GM12873 (cell line): ENCODE measurements around the gene APCDD1L.

Experiments used
- CTCF ChIP-seq: IDR thresholded peaks from 2 replicates; pipeline ENCODE4 v1.5.1; 2012; ENCODE audit warnings: low read depth, mild to moderate bottlenecking, moderate library complexity, low read length, control low read depth; ENCODE audit not compliant: insufficient read depth; ENCODE audit errors: missing control alignments

The APCDD1L gene

GRCh38 chr20:58461104-58461503 is 54.1 kb downstream of the APCDD1L start:
- TF ChIP-seq CTCF: no peak

DNA sequence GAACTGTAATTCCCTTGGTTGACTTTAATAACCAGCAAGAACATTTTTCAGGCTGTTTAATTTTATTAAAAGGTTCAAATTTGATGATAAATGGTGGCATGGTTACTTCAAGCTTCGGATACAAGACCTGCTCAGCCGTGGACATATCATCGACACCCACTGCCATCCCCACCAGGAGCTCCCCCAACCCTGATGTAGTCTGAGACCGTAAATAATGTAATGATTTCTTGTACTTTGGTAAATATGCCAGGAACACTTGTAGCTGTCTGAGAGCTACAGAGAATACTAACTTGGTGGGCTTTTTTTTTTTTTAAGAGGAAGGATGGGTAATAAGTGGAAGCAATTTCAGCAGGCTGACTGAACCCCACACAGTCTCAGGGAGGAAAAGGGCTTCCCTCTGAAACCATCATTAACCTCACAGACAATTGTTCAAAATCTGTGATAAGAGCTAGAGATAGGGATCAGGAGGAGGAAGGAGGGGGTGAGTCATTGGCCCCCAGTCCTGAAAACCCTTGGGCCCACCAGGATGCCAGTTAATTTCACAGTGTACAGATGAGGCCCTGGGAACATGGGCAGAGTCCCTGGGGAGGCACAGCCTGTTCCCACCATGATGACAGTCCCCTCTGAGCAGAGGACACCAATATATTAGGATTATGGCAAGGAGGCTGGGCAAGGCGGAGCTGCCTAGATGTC is 56.0 kb downstream of the APCDD1L start:
- TF ChIP-seq CTCF: no peak

DNA sequence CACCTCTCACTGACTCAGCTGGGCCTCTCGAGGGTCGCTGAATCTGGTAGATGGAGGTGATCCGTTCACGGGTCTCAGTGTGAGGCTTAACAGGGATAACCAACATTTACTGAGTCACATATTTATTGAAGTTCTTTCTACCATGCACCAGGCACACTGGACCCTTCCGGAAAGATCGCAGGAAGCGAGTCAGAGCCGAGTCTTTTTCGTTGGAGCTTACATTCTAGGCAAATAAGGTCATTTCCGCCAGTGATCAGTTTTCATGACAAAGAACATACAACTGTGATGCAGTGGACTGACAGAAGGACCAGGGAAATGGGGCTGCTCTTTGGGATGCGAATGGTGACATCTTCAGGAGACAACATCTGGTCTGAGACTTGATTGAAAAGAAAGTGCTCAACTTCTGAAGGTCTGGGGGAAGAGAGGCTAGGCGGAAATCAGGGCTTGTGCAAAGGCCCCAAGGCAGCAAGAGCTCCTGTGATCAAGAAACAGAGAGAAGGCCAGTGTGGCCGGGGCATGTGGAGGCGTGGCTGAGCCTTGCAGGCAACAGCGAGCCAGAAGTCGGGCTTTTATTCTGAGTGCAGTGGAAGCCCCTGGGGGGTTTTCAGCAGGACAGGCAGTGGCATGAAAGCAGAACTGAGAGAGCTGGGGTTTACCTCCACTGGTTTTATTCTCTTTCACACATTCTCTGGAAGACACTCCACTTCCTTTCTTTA is 56.7 kb downstream of the APCDD1L start:
- no peak for TF ChIP-seq CTCF

- no peak for TF ChIP-seq CTCF
Measured at GRCh38 chr20:58457083-58457695, 58.0 kb downstream of the APCDD1L start.

DNA sequence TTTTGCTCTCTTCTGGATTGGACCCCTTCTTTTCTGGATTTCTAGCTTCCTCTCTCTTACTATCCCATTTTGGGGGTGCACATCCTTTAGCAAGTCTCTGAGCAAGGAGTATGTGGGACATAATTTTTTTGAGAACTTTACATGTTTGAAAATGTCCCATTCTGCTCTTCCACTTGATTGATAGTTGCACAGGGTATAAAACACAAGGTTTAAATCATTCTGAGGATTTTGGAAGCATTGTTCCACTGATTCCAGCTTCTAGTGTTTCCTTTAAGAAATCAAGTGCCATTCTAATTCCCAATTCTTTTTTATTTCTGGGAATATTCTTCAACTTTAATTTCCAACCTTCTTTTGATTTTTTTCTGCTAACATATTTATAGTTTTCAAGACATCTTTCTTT is 60.7 kb downstream of the APCDD1L start:
- no peak for TF ChIP-seq CTCF

DNA sequence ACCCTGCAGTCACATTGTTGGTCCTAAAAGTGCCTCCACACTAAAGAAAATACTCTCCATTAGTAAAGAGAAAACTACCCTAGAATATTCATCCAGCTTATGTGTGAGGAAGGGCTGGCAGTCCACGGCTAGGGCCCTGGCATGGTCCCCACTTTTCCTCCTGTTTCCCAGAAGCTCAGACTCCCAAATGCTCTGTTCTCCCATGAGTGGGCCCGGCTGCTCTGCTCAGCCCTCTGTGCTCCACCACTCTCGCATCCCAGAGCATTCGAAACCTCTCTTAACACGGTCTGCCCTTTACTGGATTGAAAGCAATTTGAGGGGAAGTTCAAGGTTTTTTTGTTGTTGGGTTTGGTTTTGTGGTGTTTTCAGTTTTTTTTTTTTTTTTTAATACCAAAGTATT is 61.8 kb downstream of the APCDD1L start:
- TF ChIP-seq CTCF: no peak

DNA sequence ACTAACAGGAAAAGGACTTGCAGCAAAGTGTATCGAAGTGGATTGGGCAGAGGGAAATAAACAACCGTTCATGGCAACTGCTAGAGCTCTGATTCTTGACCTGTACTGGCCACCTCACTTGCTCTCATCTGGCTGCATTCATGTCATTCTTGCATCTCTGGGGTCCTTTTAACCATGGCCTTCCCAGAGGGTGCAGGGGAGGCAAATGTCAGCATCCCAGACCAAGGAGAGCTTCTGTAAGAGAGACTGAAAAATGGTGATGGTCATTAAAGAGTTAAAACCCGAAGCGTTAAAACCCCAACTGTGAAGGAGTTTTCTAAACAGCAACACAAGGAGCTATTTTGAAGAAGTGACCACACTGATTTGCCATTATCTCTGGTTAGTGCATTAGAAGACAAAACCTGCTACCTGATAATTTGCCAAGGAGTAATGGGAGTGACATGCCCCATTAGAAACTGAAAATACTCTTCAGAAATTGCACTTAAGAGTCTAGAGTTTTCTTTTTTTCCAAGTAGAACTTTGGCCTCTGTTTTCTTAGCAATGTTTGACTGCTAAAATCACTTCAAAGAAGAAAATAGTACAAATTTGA is 62.4 kb downstream of the APCDD1L start:
- TF ChIP-seq CTCF: no peak
